Adrenal gland (tissue), 5 donors: ENCODE measurements around the gene FMNL3.

Experiments
- POLR2A ChIP-seq, 2 donors: fragments of 450-650 bp; IDR thresholded peaks; one replicate each; pipeline ENCODE4 v1.6.1; 2017; ENCODE audit warnings: antibody characterized with exemption in 2 of 2, mild to moderate bottlenecking in 2 of 2, moderate library complexity in 1 of 2
- TF ChIP-seq, protein P1 (sequence below), 6 experiments: fragments of 450-650 bp in 4 of 6; fragments of 200-600 bp in 2 of 6; sonication (generic) in 1 of 6; IDR thresholded peaks; 1 replicate in 5 of 6; 2 replicates in 1 of 6; pipeline versions ENCODE4 v1.5.1 to v1.8.0; 2016 to 2021; ENCODE audit warnings: antibody characterized with exemption in 6 of 6, mild to moderate bottlenecking in 2 of 6, moderate library complexity in 1 of 6
- donor health status: DM: no; HTN: no; CAD: no.

DNA sequence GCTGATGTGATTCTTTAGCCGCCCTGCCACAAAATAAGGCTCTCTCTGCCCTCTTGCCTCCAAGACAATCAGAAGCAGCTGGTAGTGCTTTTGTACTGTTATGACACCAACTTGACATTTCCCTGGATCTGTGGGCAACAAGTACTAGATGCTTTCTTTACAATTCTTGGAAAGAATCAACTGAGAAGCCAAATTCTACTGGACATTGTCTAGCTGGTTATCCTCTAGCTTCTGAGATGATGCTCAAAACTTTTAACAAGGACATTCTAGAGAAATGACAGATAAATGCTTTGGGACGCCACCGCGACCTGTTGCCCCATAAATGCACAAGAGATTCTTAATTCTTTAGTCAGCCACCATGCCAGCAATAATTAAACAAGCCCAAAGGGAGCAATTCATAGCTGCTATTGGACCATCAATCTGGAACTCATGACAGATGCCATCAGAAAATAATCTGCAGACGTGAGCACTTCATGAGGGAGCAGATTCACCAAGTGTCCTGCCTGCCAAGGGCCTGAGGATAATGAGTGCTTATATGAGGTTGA lies 22.8 kb downstream of the FMNL3 start:
- TF ChIP-seq, protein P1, sequence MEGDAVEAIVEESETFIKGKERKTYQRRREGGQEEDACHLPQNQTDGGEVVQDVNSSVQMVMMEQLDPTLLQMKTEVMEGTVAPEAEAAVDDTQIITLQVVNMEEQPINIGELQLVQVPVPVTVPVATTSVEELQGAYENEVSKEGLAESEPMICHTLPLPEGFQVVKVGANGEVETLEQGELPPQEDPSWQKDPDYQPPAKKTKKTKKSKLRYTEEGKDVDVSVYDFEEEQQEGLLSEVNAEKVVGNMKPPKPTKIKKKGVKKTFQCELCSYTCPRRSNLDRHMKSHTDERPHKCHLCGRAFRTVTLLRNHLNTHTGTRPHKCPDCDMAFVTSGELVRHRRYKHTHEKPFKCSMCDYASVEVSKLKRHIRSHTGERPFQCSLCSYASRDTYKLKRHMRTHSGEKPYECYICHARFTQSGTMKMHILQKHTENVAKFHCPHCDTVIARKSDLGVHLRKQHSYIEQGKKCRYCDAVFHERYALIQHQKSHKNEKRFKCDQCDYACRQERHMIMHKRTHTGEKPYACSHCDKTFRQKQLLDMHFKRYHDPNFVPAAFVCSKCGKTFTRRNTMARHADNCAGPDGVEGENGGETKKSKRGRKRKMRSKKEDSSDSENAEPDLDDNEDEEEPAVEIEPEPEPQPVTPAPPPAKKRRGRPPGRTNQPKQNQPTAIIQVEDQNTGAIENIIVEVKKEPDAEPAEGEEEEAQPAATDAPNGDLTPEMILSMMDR (IDR thresholded peaks at IDR 0.05), result no peak
- no peak for TF ChIP-seq POLR2A (IDR thresholded peaks at IDR 0.05)
